Tibial nerve (tissue), 4 donors: ENCODE measurements around the gene INHBC.

Source experiments
- EP300 ChIP-seq, 2 donors: sonication (generic); formaldehyde crosslinking; IDR thresholded peaks; one replicate each; pipeline ENCODE4 v1.6.1; 2017; ENCODE audit warnings: antibody characterized with exemption in 2 of 2, mild to moderate bottlenecking in 1 of 2
- POLR2A ChIP-seq, 2 donors: fragments of 450-650 bp; IDR thresholded peaks; one replicate each; pipeline ENCODE4 v1.6.1; 2017; ENCODE audit warnings: antibody characterized with exemption in 2 of 2, mild to moderate bottlenecking in 2 of 2, moderate library complexity in 2 of 2
- TF ChIP-seq, protein P1 (sequence below), 5 experiments: fragments of 200-600 bp in 3 of 5; fragments of 450-650 bp in 2 of 5; sonication (generic) in 3 of 5; IDR thresholded peaks; one replicate each; pipeline ENCODE4 v1.5.1; 2016 to 2019; ENCODE audit warnings: antibody characterized with exemption in 5 of 5, mild to moderate bottlenecking in 3 of 5, moderate library complexity in 2 of 5

- TF ChIP-seq, protein P1, sequence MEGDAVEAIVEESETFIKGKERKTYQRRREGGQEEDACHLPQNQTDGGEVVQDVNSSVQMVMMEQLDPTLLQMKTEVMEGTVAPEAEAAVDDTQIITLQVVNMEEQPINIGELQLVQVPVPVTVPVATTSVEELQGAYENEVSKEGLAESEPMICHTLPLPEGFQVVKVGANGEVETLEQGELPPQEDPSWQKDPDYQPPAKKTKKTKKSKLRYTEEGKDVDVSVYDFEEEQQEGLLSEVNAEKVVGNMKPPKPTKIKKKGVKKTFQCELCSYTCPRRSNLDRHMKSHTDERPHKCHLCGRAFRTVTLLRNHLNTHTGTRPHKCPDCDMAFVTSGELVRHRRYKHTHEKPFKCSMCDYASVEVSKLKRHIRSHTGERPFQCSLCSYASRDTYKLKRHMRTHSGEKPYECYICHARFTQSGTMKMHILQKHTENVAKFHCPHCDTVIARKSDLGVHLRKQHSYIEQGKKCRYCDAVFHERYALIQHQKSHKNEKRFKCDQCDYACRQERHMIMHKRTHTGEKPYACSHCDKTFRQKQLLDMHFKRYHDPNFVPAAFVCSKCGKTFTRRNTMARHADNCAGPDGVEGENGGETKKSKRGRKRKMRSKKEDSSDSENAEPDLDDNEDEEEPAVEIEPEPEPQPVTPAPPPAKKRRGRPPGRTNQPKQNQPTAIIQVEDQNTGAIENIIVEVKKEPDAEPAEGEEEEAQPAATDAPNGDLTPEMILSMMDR (IDR thresholded peaks at IDR 0.05) = no peak
- TF ChIP-seq POLR2A (IDR thresholded peaks at IDR 0.05) = no peak
- no peak for TF ChIP-seq EP300 (IDR thresholded peaks at IDR 0.05)
Observed at GRCh38 chr12:57474430-57474829, 39.8 kb downstream of the INHBC start.
